Loucy (cell line): Measurements from ENCODE around the gene XRCC4.

ENCODE experiments used
- H2AFZ ChIP-seq: fragments of 200-600 bp; sonication (generic); 2 replicates; pipeline ENCODE4 v1.6.0; 2016; ENCODE audit warnings: antibody characterized with exemption, mild to moderate bottlenecking, low read length, moderate library complexity
- H3F3A ChIP-seq: fragments of 200-600 bp; 2 replicates; pipeline ENCODE4 v1.6.0; 2016; ENCODE audit warnings: antibody characterized with exemption, low read depth, mild to moderate bottlenecking
- H3K27me3 ChIP-seq: fragments of 200-600 bp; sonication (generic); 2 replicates; pipeline ENCODE4 v1.6.1; 2014; ENCODE audit warnings: low read length, mild to moderate bottlenecking; ENCODE audit not compliant: insufficient read depth, poor library complexity, severe bottlenecking
- H3K36me3 ChIP-seq: fragments of 200-600 bp; sonication (generic); 2 replicates; pipeline ENCODE4 v1.6.1; 2016; ENCODE audit warnings: low read length; ENCODE audit not compliant: insufficient read depth
- H3K4me1 ChIP-seq: fragments of 200-600 bp; sonication (generic); 2 replicates; pipeline ENCODE4 v1.5.1; 2014; ENCODE audit warnings: low read length, mild to moderate bottlenecking; ENCODE audit not compliant: insufficient read depth, poor library complexity, severe bottlenecking
- H3K4me2 ChIP-seq: fragments of 200-600 bp; sonication (generic); 2 replicates; pipeline ENCODE4 v1.6.0; 2014; ENCODE audit warnings: antibody characterized with exemption, low read length, low read depth, mild to moderate bottlenecking; ENCODE audit not compliant: poor library complexity, severe bottlenecking
- H3K4me3 ChIP-seq: fragments of 200-600 bp; sonication (generic); 2 replicates; pipeline ENCODE4 v1.5.1; 2014; ENCODE audit warnings: low read length, mild to moderate bottlenecking, mixed read lengths; ENCODE audit not compliant: poor library complexity, severe bottlenecking
- H3K79me2 ChIP-seq: fragments of 200-600 bp; sonication (generic); 2 replicates; pipeline ENCODE4 v1.6.1; 2014; ENCODE audit warnings: low read length; ENCODE audit not compliant: insufficient read depth
- H3K9ac ChIP-seq: fragments of 200-600 bp; sonication (generic); 2 replicates; pipeline ENCODE4 v1.6.0; 2014; ENCODE audit warnings: mild to moderate bottlenecking, low read depth, low read length, moderate library complexity; ENCODE audit not compliant: poor library complexity, severe bottlenecking
- H3K9me2 ChIP-seq: fragments of 200-600 bp; sonication (generic); replicated peaks from 2 replicates; pipeline ENCODE4 v1.6.1; 2016; ENCODE audit warnings: low read depth, low read length, mixed read lengths
- H3K9me3 ChIP-seq: fragments of 200-600 bp; sonication (generic); 2 replicates; pipeline ENCODE4 v1.6.1; 2014; ENCODE audit warnings: mild to moderate bottlenecking, antibody characterized with exemption, low read length, low read depth; ENCODE audit not compliant: insufficient read depth
- H4K20me1 ChIP-seq: fragments of 200-600 bp; sonication (generic); 2 replicates; pipeline ENCODE4 v1.6.0; 2014; ENCODE audit warnings: antibody characterized with exemption, low read length, mild to moderate bottlenecking; ENCODE audit not compliant: insufficient read depth, poor library complexity, severe bottlenecking
- CTCF ChIP-seq: fragments of 200-600 bp; sonication (generic); conservative IDR thresholded peaks from 2 replicates; pipeline ENCODE4 v1.5.1; 2014; ENCODE audit warnings: mild to moderate bottlenecking, antibody characterized with exemption, low read length
- EZH2phosphoT487 ChIP-seq: fragments of 200-600 bp; IDR thresholded peaks from 2 replicates; pipeline ENCODE4 v1.6.1; 2018; ENCODE audit warnings: antibody characterized with exemption, mild to moderate bottlenecking, moderate library complexity, borderline replicate concordance

XRCC4 gene

GRCh38 chr5:83227611-83228010 is 150.3 kb downstream of the XRCC4 start:
- Histone ChIP-seq H4K20me1 (no peaks in the 10 kb centered on the region), H3K9me2 (no peaks in the 10 kb centered on the region)
- no peak for TF ChIP-seq CTCF
- no peak for TF ChIP-seq EZH2phosphoT487

GRCh38 chr5:83230511-83230910 is 153.2 kb downstream of the XRCC4 start:
- Histone ChIP-seq H2AFZ (no peak overlapping the region), H3K4me2 (no peak overlapping the region), H3K27me3 (no peaks in the 10 kb centered on the region), H3K79me2 (no peaks in the 10 kb centered on the region), H3K4me1 (peaks cover 7% of the 10 kb centered on the region), H3K4me3 (no peak overlapping the region), H3K36me3 (no peaks in the 10 kb centered on the region), H4K20me1 (no peaks in the 10 kb centered on the region), H3K9me3 (no peaks in the 10 kb centered on the region), H3K9me2 (no peaks in the 10 kb centered on the region), H3K9ac (no peak overlapping the region), H3F3A (no peaks in the 10 kb centered on the region)
- TF ChIP-seq CTCF: no peak
- no peak for TF ChIP-seq EZH2phosphoT487

More at GRCh38 chr5:83227611-83228010, 150.3 kb downstream of the XRCC4 start:
- Histone ChIP-seq H3K4me1 (peaks cover 7% of the 10 kb centered on the region), H3K36me3 (no peaks in the 10 kb centered on the region), H3K9ac (no peak overlapping the region), H3F3A (no peaks in the 10 kb centered on the region), H3K9me3 (no peaks in the 10 kb centered on the region), H3K4me2 (no peak overlapping the region), H3K27me3 (no peaks in the 10 kb centered on the region), H3K79me2 (no peaks in the 10 kb centered on the region), H3K4me3 (no peak overlapping the region), H2AFZ (no peak overlapping the region)

GRCh38 chr5:83244516-83244915 is 167.2 kb downstream of the XRCC4 start:
- H3K4me2 ChIP-seq: no peak overlapping the region
- no peaks in the 10 kb centered on the region for H3F3A ChIP-seq
- H3K36me3 ChIP-seq: no peaks in the 10 kb centered on the region
- no peak overlapping the region for H3K4me3 ChIP-seq
- no peaks in the 10 kb centered on the region for H3K79me2 ChIP-seq
- no peaks in the 10 kb centered on the region for H4K20me1 ChIP-seq
- H3K9me2 ChIP-seq: no peaks in the 10 kb centered on the region
- no peak overlapping the region for H3K9ac ChIP-seq
- no peaks in the 10 kb centered on the region for H3K27me3 ChIP-seq
- TF ChIP-seq CTCF: no peak
- TF ChIP-seq EZH2phosphoT487: no peak
- H3K9me3 ChIP-seq: no peaks in the 10 kb centered on the region
- no peak overlapping the region for H2AFZ ChIP-seq
- peaks cover 4% of the 10 kb centered on the region for H3K4me1 ChIP-seq
